HG03196 (cell line): Measurements from ENCODE around the gene BANP.
"Not testable (repeated sequence)": the region's sequence is repeated elsewhere in the genome, so short reads cannot be mapped to it uniquely, and the experiment has no call there.

ENCODE experiments used
- ATAC-seq: cut with Tn5 transposase; IDR thresholded peaks from one replicate; pipeline ENCODE4 v1.9.1; 2021; ENCODE audit not compliant: unreplicated experiment

BANP gene

DNA sequence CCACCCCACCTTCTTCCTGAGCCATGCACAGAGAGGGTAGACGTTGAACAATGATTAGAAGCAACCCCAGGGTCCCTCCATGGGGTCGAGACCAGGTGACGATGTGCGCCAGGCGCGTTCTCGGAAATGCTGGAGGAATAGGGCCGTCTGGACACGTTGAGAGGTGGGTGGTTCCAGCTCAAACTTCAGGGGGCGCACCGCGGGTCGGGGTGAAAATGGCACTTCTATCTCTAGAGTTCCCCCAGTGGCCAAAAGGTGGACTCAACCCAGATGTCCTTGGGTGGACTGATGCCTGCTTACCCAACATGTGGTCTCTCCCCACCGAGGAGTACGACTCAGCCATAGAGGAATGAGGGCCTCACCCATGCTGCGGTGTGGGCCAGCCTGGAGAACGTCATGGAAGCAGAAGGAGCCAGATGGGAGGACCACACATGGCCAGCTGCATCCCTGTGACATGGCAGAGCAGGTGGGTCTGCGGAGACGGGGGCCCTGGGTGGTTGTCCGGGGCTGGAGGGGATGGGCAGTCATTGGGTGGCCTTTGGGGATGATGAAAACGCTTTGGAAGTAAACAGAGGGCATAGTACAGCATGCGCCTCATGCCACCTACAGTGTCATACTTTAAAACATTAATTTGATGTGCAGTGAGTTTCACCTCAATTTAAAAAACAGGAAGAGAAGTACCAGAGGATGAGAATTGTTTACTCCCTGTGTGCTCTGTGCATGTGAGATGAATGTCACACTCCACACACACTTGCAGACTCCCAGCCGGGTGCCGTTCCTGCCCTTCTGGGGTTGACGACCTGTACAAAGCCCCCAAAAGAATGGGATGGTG lies 147.7 kb downstream of the BANP start:
- not testable (repeated sequence) for ATAC-seq

DNA sequence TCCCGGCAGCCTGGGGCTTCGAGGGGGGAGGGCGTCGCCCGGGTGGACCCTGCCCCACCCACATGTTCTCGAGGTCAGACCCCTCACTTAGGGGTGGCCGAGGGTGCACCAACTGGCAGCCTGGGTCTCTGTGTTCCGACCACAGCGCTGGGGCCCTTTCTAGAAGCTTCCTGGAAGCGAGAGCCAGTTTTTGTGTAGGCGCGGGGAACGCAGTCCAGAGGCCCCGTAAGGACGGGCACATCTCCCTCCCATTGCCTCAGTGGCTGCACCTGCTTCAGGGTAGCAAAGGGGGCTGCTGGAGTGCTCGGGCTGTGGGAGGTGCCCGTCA lies 148.3 kb downstream of the BANP start:
- no peak for ATAC-seq

DNA sequence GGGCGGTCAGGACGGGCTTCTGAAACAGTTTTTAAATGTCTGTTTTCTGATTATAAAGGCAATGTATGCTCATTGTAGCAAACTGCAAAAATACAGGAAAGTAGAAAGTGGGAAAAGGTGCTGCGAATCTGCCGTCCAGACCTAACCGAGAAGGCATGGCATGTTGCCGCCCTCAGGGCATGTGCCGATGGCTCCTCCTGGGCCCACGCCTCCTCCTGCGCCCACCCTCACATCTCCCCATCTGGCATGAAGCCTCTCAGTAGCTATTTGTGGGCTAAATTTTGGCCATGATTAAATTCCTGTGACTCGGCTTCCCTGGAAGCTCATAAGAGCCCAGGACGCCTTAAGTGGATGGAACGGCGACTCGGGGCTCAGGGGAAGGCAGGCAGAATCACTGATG lies 148.7 kb downstream of the BANP start:
- ATAC-seq = not testable (repeated sequence)

DNA sequence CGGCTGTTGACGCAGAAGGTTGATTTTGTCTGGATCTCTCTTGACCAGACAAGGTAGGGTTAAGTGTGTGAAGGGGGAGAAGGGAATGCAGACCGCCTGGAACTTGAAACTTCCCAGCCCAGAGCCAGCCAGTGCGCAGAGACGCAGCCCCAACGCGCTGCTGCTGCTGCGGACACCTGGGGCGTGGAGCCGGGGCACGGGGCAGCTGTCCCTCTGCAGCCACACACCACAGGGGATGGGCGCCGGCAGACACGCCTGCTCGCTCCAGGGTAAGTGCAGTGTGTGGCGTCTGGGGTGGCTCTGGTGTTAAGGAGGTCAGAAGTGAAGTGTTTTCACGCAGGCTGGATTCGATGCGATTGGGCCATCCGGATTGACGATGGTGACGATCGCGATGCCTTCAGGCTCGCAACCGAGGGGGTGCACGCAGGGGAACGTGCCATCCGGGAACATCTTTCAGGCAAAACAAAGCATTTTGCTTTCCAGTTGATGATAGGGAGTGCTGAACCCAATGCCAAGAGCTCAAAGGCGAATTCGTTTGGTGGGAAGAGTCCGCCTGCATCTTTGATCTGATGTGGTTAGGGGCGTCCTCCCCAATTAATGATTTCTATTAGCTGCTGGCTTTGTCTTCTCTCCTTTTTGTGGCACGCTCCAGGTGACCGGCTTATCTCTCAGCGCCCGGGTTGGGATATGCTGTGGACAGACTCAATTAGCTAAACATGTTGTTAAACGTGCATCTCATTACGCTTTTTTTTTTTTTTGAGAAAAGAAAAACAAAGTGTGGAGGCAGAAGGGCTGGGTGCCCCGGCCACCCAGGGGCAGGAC lies 149.8 kb downstream of the BANP start:
- not testable (repeated sequence) for ATAC-seq

DNA sequence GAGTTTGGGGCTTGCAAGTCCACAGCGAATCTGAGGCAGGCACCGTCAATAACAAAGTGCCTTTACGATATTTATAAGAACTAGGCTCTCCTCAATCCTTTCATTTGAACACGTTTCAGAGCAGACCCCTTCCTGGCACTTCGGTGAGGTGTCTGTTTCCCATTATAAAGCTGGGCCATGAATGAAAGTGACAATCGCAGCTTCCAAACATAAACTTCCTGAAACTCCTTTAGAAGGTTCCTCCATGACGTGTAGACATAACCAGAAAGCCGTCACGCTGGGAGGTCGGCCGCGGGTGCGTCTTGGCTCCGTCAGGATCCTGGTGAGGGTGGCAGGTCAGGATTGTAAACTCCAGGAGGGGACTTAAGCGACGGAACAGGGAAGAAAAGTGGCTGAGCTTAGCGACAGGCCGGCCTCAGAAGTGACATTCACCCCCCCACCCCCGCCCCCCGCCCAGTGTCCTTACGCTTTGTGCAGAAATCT lies 150.4 kb downstream of the BANP start:
- ATAC-seq = not testable (repeated sequence)

DNA sequence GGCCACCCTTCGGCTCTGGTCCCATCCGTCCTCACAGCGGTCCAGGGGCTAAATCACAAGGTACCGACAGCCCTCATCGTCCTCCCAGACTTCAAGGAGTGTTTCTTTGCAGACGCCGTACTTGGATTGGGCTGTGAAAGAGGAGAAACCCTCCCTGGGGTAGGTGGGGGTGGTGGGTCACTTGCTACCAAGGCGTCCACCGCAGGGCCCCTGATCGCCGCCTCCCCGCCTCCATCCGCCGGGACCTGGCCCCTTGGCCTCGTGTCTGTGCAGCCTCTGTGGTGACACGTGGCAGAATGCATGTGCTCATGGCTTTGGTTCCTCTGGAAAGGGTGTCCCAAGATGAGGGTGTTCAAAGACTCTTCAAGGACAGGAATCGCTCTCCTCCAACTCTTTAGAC lies 151.4 kb downstream of the BANP start:
- no peak for ATAC-seq

DNA sequence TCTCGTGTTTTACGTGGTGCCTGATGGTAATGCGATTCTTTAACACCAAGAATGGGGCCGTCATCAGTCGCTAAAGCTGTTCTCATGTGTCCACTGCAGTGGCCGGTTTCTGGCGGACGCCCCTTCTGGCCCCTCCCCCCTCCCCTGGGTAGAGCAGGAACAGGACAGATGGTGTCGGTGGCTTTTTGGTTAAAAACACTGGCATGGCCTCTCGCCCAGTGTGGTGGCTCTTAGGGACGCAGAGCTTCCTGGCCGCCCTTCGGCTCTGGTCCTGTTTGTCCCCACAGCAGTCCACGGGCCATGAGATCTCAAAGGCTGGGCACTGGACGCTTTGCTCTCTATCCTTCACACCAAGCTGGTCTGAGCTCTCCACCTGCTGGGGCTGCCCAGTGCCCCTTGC lies 151.8 kb downstream of the BANP start:
- ATAC-seq = no peak

DNA sequence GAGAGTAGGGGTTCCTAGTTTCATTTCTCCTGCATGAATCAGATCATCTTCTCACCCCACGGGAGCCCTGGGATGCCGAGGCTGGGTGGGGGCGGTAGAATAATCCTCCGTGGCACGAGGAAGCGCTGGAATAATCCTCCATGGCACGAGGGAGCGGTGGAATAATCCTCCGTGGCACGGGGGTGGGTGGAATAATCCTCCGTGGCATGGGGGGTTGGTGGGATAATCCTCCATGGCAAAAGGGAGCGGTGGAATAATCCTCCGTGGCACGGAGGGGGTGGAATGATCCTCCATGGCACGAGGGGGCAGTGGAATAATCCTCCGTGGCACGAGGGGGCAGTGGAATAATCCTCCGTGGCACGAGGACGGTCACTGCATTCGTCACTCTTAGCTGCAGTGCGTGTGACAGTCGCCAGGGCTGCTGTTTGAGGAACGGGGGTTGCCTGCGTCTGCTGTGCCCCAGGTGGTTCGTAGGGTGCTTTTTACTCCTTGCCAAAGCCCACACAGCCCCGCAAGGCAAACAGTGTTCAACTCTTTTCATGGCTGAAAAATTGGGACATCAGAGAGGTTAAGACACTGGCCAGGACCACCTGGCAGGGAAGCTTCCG lies 152.5 kb downstream of the BANP start:
- no peak for ATAC-seq

DNA sequence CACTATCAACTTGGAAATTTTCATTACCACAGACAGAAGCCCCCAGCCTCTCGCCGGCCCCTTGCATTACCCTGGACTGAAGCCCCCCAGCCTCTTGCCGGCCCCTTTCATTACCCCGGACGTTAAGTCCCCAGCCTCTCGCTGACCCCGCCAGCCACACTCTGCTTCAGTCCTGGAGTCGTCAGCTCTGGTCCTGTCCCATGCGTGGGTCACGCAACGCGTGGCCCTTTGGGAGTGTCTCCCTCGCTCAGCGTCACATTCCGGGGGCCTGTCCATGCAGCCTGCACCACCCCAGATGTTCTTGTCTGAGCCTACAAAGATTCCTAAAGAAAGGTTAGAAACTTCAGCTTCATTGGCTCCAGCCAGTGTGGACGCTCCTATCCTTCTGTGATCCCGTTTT lies 153.1 kb downstream of the BANP start:
- not testable (repeated sequence) for ATAC-seq

DNA sequence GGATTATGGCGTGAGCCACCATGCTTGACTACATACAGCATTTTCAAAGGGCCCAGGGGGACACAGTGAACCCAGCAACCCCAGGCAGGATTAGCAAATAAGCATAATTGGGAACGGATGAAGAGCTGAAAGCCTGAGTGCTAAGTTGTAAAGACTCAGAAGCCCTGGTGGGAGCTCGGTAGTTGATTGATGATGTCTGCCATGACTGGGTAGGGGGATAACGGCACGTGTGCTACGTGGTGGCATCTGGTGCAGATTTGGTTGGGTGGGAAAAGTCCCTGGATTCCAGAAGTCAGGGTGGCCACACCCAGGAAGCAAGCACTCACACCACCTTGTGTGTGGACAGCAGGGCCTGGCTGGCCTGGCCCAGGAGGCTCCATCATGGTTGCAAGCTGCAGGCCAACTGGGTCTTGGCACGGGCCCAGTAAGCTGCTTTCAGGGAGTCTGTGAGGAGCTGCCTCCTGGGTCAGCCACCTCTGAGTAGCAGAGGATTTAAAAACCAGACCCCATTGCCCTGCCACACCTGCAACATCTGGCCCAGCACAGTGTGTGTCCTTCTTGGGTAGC lies 154.4 kb downstream of the BANP start:
- not testable (repeated sequence) for ATAC-seq

DNA sequence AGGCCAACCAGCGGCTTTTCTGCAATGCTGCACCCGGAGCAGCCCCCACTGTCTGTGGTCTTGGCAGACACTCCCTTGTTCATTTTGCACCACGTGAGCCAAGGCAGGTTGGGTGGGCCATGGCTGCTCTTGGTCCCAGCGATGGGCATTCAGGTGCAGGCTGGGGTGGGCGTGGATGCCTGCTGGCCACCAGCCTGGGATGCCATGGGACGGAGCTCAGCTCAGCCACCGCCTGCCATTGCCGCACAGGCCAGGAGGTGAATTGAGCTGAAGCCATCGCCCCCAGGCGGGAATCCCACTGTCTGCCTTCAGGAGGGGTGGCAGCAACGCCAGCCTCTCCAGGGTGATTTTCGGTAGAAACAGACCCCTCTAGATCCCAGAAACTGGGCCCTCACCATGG lies 155.3 kb downstream of the BANP start:
- ATAC-seq = not testable (repeated sequence)

DNA sequence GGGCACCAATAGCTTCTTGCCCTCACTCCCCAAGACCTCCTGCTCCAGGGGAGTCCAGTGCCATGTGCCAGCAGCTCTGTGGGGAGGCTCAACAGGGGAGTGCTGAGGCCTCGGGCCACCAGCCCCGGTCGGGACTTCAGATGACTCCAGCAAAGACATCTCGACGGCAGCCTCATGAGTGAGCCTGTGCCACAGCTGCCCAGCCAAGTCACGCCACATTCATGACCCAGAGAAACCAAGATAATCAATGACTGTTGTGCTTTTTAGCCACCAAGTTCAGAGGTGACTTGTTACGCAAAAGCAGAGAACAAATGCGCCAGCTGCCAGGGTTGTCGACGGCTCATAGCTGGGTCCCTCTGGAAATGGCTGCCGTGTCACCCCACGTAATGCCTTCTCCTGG lies 157.5 kb downstream of the BANP start:
- ATAC-seq = no peak

DNA sequence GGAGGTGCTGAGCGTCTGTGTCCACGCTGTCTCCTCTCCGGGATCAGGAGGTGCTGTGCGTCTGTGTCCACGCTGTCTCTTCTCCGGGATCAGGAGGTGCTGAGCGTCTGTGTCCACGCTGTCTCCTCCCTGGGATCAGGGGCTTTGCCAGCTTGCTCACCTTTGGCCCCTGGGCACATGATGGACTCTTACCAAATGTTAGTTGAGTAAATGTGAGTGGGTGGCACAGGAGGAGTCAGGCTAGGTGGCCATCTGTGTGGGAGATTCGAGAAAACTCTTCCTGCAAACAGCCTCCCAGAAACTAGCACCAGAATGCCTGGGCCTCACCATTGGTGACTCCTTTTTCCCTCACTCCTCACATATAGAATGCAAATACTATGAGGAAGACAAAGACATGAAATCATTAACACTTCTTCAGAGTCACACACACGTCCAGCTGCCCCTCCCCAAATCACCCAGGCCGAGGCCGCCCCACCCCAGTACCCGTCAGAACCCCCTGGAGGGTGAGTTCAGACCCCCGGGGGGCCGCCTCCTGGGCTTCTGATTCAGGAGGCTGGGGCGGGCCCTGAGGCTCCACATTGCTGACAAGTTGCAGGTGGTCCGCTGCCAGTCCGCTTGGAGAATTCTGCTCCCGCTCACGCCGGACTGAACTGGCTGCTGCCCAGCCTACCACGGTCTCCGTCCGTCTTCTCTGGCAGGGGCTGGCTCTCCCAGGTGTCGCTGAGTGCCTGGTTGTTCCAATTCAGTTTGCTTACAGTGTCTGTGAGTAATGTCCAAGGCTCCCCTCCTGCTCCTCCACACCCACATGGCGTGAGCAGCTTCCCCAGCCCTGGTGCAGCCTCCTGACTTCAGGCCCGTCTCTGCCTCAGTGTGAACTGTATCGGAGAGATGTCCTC lies 158.7 kb downstream of the BANP start:
- not testable (repeated sequence) for ATAC-seq

DNA sequence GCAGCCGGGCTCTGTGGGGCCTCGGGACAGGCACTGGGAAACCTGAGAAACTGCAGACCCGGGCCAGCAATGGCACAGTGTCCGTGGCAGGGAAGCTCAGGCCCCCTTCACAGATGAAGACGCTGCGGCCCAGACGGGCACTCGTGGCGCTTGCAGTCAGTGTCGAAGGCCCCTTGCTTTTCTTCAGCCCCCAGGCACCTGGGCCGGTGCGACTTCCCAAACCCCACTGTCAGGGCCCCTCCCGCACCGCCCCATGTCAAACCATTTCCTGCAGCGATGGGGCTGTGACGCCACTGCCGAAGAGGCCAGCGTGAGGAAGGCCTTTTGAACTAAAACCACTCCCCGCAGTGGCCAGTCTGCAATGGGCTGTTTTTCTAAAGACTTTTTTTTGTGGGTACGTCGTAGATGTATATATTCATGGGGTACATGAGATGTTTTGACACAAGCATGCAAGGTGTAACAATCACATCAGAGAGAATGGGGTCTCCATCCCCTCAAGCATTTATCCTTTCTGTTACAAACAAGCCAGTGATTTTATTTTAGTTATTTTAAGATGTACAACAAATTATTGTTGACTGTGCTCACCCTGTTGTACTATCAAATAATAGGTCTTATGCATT lies 159.8 kb downstream of the BANP start:
- not testable (repeated sequence) for ATAC-seq

DNA sequence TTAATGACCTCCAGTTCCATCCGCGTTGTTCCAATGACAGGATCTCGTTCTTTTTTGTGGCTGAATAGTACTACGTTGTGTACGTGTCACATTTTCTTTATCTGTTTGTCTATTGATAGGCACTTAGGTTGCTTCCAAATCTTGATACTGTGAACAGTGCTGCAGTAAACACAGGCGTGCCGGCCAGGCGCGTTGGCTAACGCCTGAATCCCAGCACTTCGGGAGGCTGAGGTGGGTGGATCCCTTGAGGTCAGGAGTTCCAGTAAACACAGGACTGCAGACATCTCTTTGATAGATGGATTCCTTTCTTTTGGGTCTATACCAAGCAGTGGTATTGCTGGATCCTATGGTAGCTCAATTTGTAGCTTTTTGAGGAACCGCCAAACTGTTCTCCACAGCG lies 160.7 kb downstream of the BANP start:
- ATAC-seq = not testable (repeated sequence)

DNA sequence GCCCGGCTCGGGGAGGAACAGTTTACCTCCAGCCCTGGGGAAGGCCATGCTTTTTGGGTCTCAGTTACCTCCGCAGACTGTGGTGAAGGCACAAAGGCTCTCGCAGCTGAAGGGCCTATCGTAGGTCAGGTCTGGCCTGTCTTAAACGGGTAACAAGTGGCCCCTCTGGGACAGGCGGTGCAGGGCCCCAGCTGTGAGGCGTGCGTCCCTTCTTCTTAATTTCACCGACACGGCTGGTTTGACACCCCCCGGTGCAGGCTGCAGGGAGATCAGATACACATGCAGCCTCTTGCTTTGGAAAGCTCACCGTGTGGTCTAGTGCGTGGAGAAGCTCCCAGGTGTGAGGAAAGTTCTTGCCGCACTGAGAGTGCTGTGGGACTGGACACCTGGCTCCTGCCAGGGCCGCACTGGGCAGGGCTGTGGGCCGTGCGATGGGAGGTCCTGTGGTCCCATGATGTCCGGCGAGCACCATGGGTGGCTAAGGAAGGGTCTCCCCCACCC lies 162.4 kb downstream of the BANP start:
- ATAC-seq = no peak

DNA sequence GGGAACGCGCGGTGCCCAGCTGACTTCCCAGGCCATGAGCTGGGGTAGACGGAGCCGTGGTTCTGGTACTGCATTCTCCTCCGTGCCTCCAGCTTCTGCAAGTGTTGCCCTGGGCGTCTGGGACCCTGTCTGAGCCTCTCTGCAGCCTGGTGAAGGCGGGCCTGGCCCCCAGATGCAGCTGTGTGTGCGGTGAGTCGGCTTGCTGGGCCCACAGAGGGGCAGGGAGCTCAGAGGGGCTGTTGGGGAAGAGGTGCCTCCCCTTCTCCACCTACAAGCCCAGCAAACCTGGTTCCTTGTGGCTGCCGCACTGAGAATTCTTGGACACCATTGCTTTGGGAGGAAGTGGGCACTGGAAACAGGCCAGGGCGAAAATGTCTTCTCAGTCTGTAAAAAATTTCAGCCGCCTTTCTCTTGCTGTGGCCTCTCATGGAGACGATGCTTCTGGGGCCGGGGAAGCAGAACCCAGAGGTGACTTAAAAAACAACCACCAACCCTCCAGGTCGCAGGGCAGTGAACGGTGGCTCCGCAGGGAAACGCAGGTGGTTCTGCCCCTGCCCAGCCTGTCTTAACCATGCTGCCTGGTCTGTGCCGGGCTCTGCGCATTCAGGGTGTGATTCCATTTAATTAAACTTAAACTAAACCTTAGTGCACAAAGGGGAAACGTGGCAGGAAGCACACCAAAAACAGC lies 163.5 kb downstream of the BANP start:
- ATAC-seq = not testable (repeated sequence)

DNA sequence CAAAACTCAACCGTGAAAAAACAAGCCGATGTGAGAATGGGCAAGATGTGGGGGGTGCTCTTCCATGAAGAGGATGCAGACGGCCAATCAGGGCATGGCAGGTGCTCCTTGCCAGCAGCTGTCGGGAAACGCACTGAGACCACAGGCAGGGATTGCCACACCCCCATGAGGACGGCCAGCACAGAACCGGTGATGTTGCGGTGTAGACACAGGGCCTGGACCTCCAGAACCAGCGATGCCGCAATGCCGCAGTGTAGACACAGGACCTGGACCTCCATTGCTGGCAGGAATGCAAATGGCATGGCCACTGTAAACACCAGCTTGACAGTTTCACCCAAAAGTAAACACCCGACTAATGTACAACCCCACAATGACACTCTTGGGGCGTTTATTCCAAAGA lies 164.9 kb downstream of the BANP start:
- no peak for ATAC-seq

DNA sequence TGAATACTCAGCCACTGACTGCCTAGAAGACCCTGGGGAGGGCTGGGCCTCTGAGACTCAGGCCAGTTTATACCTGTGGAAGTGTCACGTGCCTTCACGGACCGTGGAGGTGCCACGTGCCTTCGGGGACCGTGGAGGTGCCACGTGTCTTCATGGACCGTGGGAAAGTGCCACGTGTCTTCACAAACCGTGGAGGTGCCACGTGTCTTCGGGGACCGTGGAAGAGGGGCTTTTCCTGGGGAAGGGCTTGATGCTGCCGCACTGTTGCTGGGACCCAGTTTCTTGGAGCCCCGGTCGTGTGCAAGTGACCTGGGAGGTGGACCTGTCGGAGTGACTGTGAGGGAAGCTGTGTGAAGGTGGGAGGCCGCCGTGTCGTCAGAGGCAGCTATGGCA lies 166.2 kb downstream of the BANP start:
- ATAC-seq = no peak
